Right lobe of liver (tissue), 6 donors: Measurements from ENCODE around the gene HTRA1. TPM values are rescaled to one million over a fixed set of nuclear protein-coding genes. Genes with fewer than 3 reads are reported as not detected.
A peak's percentile ranks its signal among the peaks of the same experiment; 100 is the strongest.

ENCODE experiments used
- ATAC-seq, 4 donors: fragments of 200-7000 bp; cut with Tn5 transposase; one replicate each; pipeline ENCODE4 v1.9.1; 2020; ENCODE audit warnings: mild to moderate bottlenecking in 4 of 4, moderate library complexity in 4 of 4
- DNase-seq, 3 donors: peaks; one replicate each; pipeline ENCODE4 v3.0.0-alpha.2; 2020
- H3K27ac ChIP-seq, 3 donors: fragments of 200-600 bp; one replicate each; pipeline ENCODE4 v1.8.0; 2022
- H3K27me3 ChIP-seq, 2 donors: fragments of 200-600 bp; one replicate each; pipeline ENCODE4 v1.8.0; 2022
- H3K36me3 ChIP-seq, 4 donors: fragments of 200-600 bp; sonication (generic) in 1 of 4; one replicate each; pipeline versions ENCODE4 v1.5.1 to v1.8.0; 2017 to 2022; ENCODE audit warnings: control low read depth in 1 of 4
- H3K4me1 ChIP-seq, 4 donors: fragments of 200-600 bp; sonication (generic) in 1 of 4; one replicate each; pipeline versions ENCODE4 v1.5.1 to v1.8.0; 2017 to 2022; ENCODE audit warnings: control low read depth in 1 of 4
- H3K4me3 ChIP-seq, 3 donors: fragments of 200-600 bp; one replicate each; pipeline ENCODE4 v1.8.0; 2022
- H3K9me3 ChIP-seq, 4 donors: fragments of 200-600 bp; sonication (generic) in 1 of 4; one replicate each; pipeline versions ENCODE4 v1.5.1 to v1.8.0; 2017 to 2022; ENCODE audit warnings: control low read depth in 1 of 4
- POLR2A ChIP-seq: fragments of 450-650 bp; IDR thresholded peaks from one replicate; pipeline ENCODE4 v1.6.1; 2017; ENCODE audit warnings: antibody characterized with exemption, mild to moderate bottlenecking
- WGBS: methylation state at CpG from one replicate; pipeline ENCODE4 v1.1.6; 2018; ENCODE audit warnings: low coverage, low lambda C conversion rate; ENCODE audit not compliant: insufficient coverage; ENCODE audit errors: missing lambda C conversion rate; 5-methylcytosine and 5-hydroxymethylcytosine counted together
- intact Hi-C, 2 donors: fragments of 100-400 bp; cut with DNase I; formaldehyde crosslinking; loops; one replicate each; pipeline versions ENCODE4 v1.11.2 to v1.14.1; 2022
- total RNA-seq, 6 experiments: library from RNA; depleted of rRNA in 2 of 6; stranded (reverse); fragments of >200 nt in 2 of 6; fragmentation: NEBNext Ultra II Directional in 3 of 6; extraction: Animal tissue kit (Norgen Biotek cat#: 25700) in 3 of 6; gene quantifications; one replicate each; pipeline versions ENCODE4 v1.1.0 to v1.2.4, GENCODE V29; 2016 to 2023
- TF ChIP-seq, protein P1 (sequence below), 4 donors: fragments of 200-600 bp in 3 of 4; fragments of 450-650 bp in 1 of 4; IDR thresholded peaks; one replicate each; pipeline versions ENCODE4 v1.5.1 to v1.8.0; 2016 to 2022; ENCODE audit warnings: antibody characterized with exemption in 4 of 4, mild to moderate bottlenecking in 2 of 4
- donor health status: DM: no; HTN: yes; CAD: no.
- donor health status: DM: no; HTN: no; CAD: no.
- donor health status: DM: no; HTN: no; CAD: no.
- donor health status: DM: no; HTN: yes; CAD: no.
- donor health status: DM: no; HTN: yes; CAD: no.

Gene HTRA1
- total RNA-seq, 6 experiments from 2014 or later: 91.9 to 224 (median 134) TPM

DNA sequence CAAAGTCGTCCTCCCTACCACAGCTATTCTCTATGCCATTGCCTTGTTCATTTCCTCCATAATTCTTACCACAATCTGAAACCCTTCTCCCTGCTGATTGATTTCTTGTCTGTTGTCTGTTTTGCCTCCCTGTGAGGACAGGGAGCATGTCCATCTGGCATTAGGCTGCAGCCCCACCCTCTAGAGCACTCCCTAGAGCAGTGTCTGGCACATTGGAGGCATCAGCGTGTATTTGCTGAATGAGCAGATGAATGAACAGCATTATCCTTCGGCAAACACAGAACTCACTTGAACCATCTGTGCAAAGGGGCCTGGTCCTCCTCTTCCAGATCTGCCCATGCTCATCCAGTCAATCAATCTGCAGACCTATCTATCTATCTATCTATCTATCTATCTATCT, 94.1 kb downstream of the HTRA1 start:
- intact Hi-C loops: no loop called here

DNA sequence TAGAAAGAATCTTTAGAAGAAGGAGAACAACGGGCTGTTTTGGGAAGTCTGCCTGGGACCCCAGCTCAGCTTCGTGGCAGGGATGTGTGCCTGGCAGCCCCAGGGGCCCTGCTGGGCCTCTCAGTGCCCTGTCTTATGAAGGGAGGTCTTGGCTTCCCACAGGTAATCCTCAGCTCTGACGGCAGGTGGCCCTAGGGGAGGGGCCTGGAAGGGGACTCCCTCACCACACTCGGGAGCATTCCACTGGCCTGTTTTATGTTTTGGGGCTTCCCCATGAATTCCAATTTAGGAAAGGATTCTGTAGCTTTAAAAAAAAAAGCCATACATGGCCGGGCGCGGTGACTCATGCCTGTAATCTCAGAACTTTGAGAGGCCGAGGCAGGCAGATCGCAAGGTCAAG, 96.2 kb downstream of the HTRA1 start:
- H3K27ac ChIP-seq: no peak overlapping the region
- no peaks in the 10 kb centered on the region for H3K9me3 ChIP-seq
- TF ChIP-seq, protein P1, sequence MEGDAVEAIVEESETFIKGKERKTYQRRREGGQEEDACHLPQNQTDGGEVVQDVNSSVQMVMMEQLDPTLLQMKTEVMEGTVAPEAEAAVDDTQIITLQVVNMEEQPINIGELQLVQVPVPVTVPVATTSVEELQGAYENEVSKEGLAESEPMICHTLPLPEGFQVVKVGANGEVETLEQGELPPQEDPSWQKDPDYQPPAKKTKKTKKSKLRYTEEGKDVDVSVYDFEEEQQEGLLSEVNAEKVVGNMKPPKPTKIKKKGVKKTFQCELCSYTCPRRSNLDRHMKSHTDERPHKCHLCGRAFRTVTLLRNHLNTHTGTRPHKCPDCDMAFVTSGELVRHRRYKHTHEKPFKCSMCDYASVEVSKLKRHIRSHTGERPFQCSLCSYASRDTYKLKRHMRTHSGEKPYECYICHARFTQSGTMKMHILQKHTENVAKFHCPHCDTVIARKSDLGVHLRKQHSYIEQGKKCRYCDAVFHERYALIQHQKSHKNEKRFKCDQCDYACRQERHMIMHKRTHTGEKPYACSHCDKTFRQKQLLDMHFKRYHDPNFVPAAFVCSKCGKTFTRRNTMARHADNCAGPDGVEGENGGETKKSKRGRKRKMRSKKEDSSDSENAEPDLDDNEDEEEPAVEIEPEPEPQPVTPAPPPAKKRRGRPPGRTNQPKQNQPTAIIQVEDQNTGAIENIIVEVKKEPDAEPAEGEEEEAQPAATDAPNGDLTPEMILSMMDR (IDR thresholded peaks at IDR 0.05): no peak
- TF ChIP-seq POLR2A: no peak
- intact Hi-C loops: no loop called here
- no peaks in the 10 kb centered on the region for H3K4me1 ChIP-seq
- no peaks in the 10 kb centered on the region for H3K36me3 ChIP-seq
- H3K4me3 ChIP-seq: no peak overlapping the region
- H3K27me3 ChIP-seq: no peaks in the 10 kb centered on the region
- DNase-seq: no peak
- no peak for ATAC-seq
- 47% methylated on average over 7 of the region's 9 CpGs for WGBS

More for the DNA sequence above, 94.1 kb downstream of the HTRA1 start:
- Histone ChIP-seq H3K9me3 (no peaks in the 10 kb centered on the region), H3K27ac (no peak overlapping the region), H3K27me3 (no peaks in the 10 kb centered on the region), H3K4me3 (no peak overlapping the region), H3K4me1 (no peaks in the 10 kb centered on the region), H3K36me3 (no peaks in the 10 kb centered on the region)
- 90% methylated on average over 2 of the region's 3 CpGs for WGBS
- DNase-seq: no peak
- no peak for ATAC-seq
- TF ChIP-seq POLR2A: no peak
- TF ChIP-seq, protein P1 (IDR thresholded peaks at IDR 0.05): no peak

DNA sequence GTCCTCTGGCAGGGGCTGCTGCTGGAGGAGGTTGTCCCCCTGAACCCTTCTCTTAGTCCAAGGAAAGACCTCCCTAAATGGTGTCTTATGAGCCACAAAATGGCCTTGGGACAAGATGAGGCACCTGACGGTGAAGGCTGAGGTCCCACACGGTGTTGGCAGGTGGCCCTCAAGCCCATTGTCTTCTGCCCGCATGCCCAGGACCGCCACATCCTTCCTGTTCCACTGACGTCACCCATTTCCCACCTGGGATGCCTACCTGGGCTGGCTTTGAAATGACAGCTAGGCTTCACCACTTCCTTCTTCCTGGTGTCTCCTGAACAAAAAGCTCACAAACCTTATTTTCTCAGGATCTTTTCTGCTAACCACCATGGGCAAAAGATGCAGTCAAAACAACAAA, 97.1 kb downstream of the HTRA1 start:
- Histone ChIP-seq H3K27ac (no peak overlapping the region), H3K27me3 (no peaks in the 10 kb centered on the region), H3K4me3 (no peak overlapping the region), H3K9me3 (no peaks in the 10 kb centered on the region), H3K36me3 (no peaks in the 10 kb centered on the region), H3K4me1 (no peaks in the 10 kb centered on the region)
- ATAC-seq (no peak), DNase-seq (no peak)
- intact Hi-C loops: no loop called here
- TF ChIP-seq POLR2A: no peak
- TF ChIP-seq, protein P1 (IDR thresholded peaks at IDR 0.05): no peak
- WGBS: 19% methylated on average over 2 of the region's 5 CpGs

DNA sequence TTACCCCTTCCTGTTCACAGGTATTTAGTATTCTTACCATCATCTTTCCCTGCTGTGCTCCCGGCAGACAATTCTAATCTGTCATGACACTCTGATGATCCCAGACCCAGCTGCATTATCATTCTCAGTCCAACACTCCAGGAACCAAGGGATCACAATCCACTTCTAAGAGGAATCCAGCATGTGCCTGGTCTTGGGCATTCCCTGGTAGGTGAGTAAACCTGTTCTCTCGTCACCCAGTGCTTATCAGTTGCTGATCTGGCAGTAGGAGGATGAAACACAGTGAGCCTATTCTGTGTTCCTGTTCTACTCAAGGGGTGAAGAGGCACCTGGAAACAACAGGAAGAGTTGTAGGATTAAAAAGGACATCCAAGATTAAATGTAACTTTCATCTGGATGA, 97.9 kb downstream of the HTRA1 start:
- DNase-seq (no peak), ATAC-seq (peak in 1 of 4 donors; percentile 54)
- Histone ChIP-seq H3K36me3 (no peaks in the 10 kb centered on the region), H3K4me1 (no peaks in the 10 kb centered on the region), H3K4me3 (no peak overlapping the region), H3K27me3 (no peaks in the 10 kb centered on the region), H3K27ac (no peak overlapping the region), H3K9me3 (no peaks in the 10 kb centered on the region)
- 44% methylated on average over 2 of the region's 2 CpGs for WGBS
- intact Hi-C loops: no loop called here
- TF ChIP-seq, protein P1 (IDR thresholded peaks at IDR 0.05): no peak
- no peak for TF ChIP-seq POLR2A

DNA sequence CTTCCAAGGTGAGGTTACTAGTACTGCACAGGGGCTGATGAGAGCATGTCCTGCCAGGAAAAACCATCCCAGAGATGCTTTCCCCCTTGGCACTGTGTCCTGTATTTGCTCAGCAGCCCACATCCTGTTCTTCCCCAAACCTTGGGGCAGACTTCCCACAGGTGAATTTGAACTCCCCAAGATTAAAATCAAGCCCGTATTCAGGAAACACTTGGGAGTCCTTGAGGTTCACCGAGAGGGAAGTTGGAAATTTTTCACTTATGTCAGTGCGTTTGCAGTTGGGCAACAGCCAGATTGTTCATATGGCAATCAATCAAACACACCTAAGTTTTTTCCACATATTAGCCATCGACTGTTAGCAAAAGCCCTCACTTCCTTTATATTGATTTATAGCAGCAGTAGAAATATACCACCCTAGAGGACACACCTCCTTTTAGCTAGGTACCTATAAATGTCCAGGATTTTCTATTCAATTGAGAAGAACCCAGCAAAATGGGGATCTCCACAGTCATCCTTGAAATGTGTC, 99.0 kb downstream of the HTRA1 start, which contains the start of gene DMBT1:
TSS of gene DMBT1 (plus strand) at position 476 of the 526 bp plus-strand sequence. CDS start at position 493, 17 bp downstream.
- WGBS: 41% methylated on average over 3 of the region's 4 CpGs
- DNase-seq: no peak
- H3K27me3 ChIP-seq: no peaks in the 10 kb centered on the region
- no peaks in the 10 kb centered on the region for H3K4me1 ChIP-seq
- no peak within 1 kb of the TSS for H3K27ac ChIP-seq
- no peaks in the 10 kb centered on the region for H3K9me3 ChIP-seq
- no peaks in the 10 kb centered on the region for H3K36me3 ChIP-seq
- H3K4me3 ChIP-seq: no peak within 1 kb of the TSS
- ATAC-seq: no peak
- intact Hi-C loops: loop anchor here in 1 of 2 donors (10.0 kb wide), 1 partner anchor 266 kb away; no protein-coding TSS in a partner anchor
- TF ChIP-seq POLR2A: no peak
- TF ChIP-seq, protein P1 (IDR thresholded peaks at IDR 0.05): no peak
